H1 (cell line): ENCODE measurements around the gene ZNF683. TPM values are rescaled to one million over a fixed set of nuclear protein-coding genes. Genes with fewer than 3 reads are reported as not detected.

ENCODE experiments used
- CHD7 ChIP-seq: fragments of 300-600 bp; sonication (generic); IDR thresholded peaks from 2 replicates; pipeline ENCODE4 v1.7.1; 2012; ENCODE audit warnings: low read length, moderate library complexity, mild to moderate bottlenecking, inconsistent platforms; ENCODE audit not compliant: insufficient replicate concordance
- polyA plus RNA-seq, 7 experiments: library from polyadenylated mRNA; depleted of rRNA in 3 of 7; stranded (reverse) in 5 of 7; unstranded in 2 of 7; fragments of >200 nt in 5 of 7; fragments of 200-250 nt in 2 of 7; gene quantifications; 1 replicate in 5 of 7; 2 replicates in 1 of 7; 4 replicates in 1 of 7; pipeline versions ENCODE4 v1.2.1 to v1.2.3, GENCODE V29; 2011 to 2013; ENCODE audit warnings: missing spikeins in 2 of 7, mixed read lengths in 2 of 7
- total RNA-seq: library from RNA; stranded (reverse); fragmentation: NEBNext Ultra II Directional; extraction: Animal tissue kit (Norgen Biotek cat#: 25700); gene quantifications from 2 replicates; pipeline ENCODE4 v1.2.1, GENCODE V29; 2021

The ZNF683 gene
- total and polyA plus RNA-seq, 2 of the 8 experiments (the other 6 are each of a cell fraction or from before 2014, with no cell fraction given), result not detected

- no peak for TF ChIP-seq CHD7
These were observed 1.8 kb downstream of the ZNF683 start (continued) for GRCh38 chr1:26370591-26371382.
